Fibroblast of skin of scalp (primary cell): ENCODE results near the gene P2RX6.

Source experiments
- DNase-seq: peaks from one replicate; pipeline ENCODE4 v3.0.0-alpha.2; 2013

P2RX6 gene

GRCh38 chr22:20979940-20980453 is 35.0 kb upstream of the P2RX6 start:
- no peak for DNase-seq

- no peak for DNase-seq
Observed at GRCh38 chr22:20980523-20980922, 34.4 kb upstream of the P2RX6 start.

- DNase-seq: no peak
Observed at GRCh38 chr22:20980938-20981722, 33.8 kb upstream of the P2RX6 start.

GRCh38 chr22:20981787-20982562 is 33.0 kb upstream of the P2RX6 start, which contains the start of gene LZTR1:
LZTR1 (plus strand) TSS chr22:20982297; CDS start chr22:20982372, 75 bp downstream.
- peak; percentile 83 for DNase-seq

- no peak for DNase-seq
Observed at GRCh38 chr22:20982563-20982882, 32.4 kb upstream of the P2RX6 start.

- no peak for DNase-seq
Observed at GRCh38 chr22:20983081-20983771, 31.7 kb upstream of the P2RX6 start.

- no peak for DNase-seq
Observed at GRCh38 chr22:20985720-20986119, 29.2 kb upstream of the P2RX6 start.

- DNase-seq: no peak
Observed at GRCh38 chr22:20986365-20986764, 28.6 kb upstream of the P2RX6 start.

- DNase-seq: no peak
Observed at GRCh38 chr22:20987375-20987774, 27.6 kb upstream of the P2RX6 start.

- no peak for DNase-seq
Observed at GRCh38 chr22:20988573-20989322, 26.2 kb upstream of the P2RX6 start.

- DNase-seq: no peak
Observed at GRCh38 chr22:20989323-20990138, 25.4 kb upstream of the P2RX6 start.

GRCh38 chr22:20990184-20991180 is 24.5 kb upstream of the P2RX6 start:
- no peak for DNase-seq

- DNase-seq: no peak
Observed at GRCh38 chr22:20991252-20992055, 23.5 kb upstream of the P2RX6 start.

- DNase-seq: no peak
Observed at GRCh38 chr22:20992056-20992442, 22.9 kb upstream of the P2RX6 start.

GRCh38 chr22:20992456-20993303 is 22.3 kb upstream of the P2RX6 start:
- DNase-seq: no peak

GRCh38 chr22:20993304-20994127 is 21.4 kb upstream of the P2RX6 start:
- DNase-seq: no peak

GRCh38 chr22:20994128-20994901 is 20.6 kb upstream of the P2RX6 start:
- no peak for DNase-seq
